Measurements from ENCODE around the gene KIF23. TPM values are rescaled to one million over a fixed set of nuclear protein-coding genes. Genes with fewer than 3 reads are reported as not detected.
"Not testable (repeated sequence)": the region's sequence is repeated elsewhere in the genome, so short reads cannot be mapped to it uniquely, and the experiment has no call there.

Gene KIF23
- polyA plus RNA-seq, 3 donors, result 1.5 to 8.1 (median 1.8) TPM

GRCh38 chr15:69444686-69445085 is 30.5 kb downstream of the KIF23 start:
- Mint-ChIP-seq H3K36me3 (peaks cover 34 to 56% of the 10 kb centered on the region in 2 donors), H3K4me3 (no peak overlapping the region), H3K9me3 (no peaks in the 10 kb centered on the region), H3K27ac (peak overlapping the region in 1 of 7 donors; percentile 66), H3K4me1 (peaks cover 15% of the 10 kb centered on the region), H3K27me3 (ENCODE audit: low read depth in 3 of 3) (peaks cover 0 to 2% (median 0%) of the 10 kb centered on the region in 3 donors)
- Histone ChIP-seq H3K4me3 (replicated peaks in 1 of 3; ENCODE audit: low read depth in 2 of 3, low read length in 3 of 3) (no peak overlapping the region), H4K20me1 (ENCODE audit: insufficient read depth, low read length) (no peaks in the 10 kb centered on the region), H3K4me1 (ENCODE audit: control insufficient read depth in 1 of 2, insufficient read depth in 2 of 2, low read length in 2 of 2) (peaks cover 7 to 14% of the 10 kb centered on the region in 2 donors), H3K4me2 (replicated peaks; ENCODE audit: extremely low read depth, low read length, poor library complexity, severe bottlenecking) (no peak overlapping the region), H3K9ac (ENCODE audit: insufficient read depth, low read length, poor library complexity, severe bottlenecking) (no peak overlapping the region), H3K79me2 (ENCODE audit: insufficient read depth, low read length) (peaks cover 20% of the 10 kb centered on the region), H3K27ac (ENCODE audit: low read depth in 1 of 2, low read length in 2 of 2) (no peak overlapping the region), H3K27me3 (ENCODE audit: control insufficient read depth in 2 of 2, insufficient read depth in 2 of 2, low read length in 2 of 2) (no peaks in the 10 kb centered on the region), H3K9me3 (replicated peaks in 1 of 2; ENCODE audit: control insufficient read depth in 1 of 2, insufficient read depth in 1 of 2, low read length in 2 of 2) (no peaks in the 10 kb centered on the region), H2AFZ (ENCODE audit: insufficient read depth, low read depth, low read length, poor library complexity, severe bottlenecking) (no peak overlapping the region), H3K36me3 (replicated peaks in 1 of 2; ENCODE audit: control insufficient read depth in 1 of 2, insufficient read depth in 2 of 2, low read length in 2 of 2) (peaks cover 29 to 63% of the 10 kb centered on the region in 2 donors)
- DNase-seq, result no peak
- no peak for TF ChIP-seq CTCF (IDR thresholded peaks at IDR 0.05)
- WGBS (ENCODE audit: insufficient coverage), result 98% methylated on average over 6 of the region's 7 CpGs
- intact Hi-C loops (cut with micrococcal nuclease), result no loop called here

- Mint-ChIP-seq H3K27me3 (ENCODE audit: low read depth in 3 of 3) (peaks cover 0 to 2% (median 0%) of the 10 kb centered on the region in 3 donors), H3K4me3 (no peak overlapping the region), H3K36me3 (peaks cover 34 to 46% of the 10 kb centered on the region in 2 donors), H3K9me3 (no peaks in the 10 kb centered on the region), H3K4me1 (peaks cover 13% of the 10 kb centered on the region), H3K27ac (no peak overlapping the region)
- DNase-seq, result no peak
- Histone ChIP-seq H3K9me3 (replicated peaks in 1 of 2; ENCODE audit: control insufficient read depth in 1 of 2, insufficient read depth in 1 of 2, low read length in 2 of 2) (no peaks in the 10 kb centered on the region), H3K4me1 (ENCODE audit: control insufficient read depth in 1 of 2, insufficient read depth in 2 of 2, low read length in 2 of 2) (peaks cover 5 to 9% of the 10 kb centered on the region in 2 donors), H3K27ac (ENCODE audit: low read depth in 1 of 2, low read length in 2 of 2) (no peak overlapping the region), H3K79me2 (ENCODE audit: insufficient read depth, low read length) (peaks cover 6% of the 10 kb centered on the region), H3K9ac (ENCODE audit: insufficient read depth, low read length, poor library complexity, severe bottlenecking) (no peak overlapping the region), H3K27me3 (ENCODE audit: control insufficient read depth in 2 of 2, insufficient read depth in 2 of 2, low read length in 2 of 2) (no peaks in the 10 kb centered on the region), H4K20me1 (ENCODE audit: insufficient read depth, low read length) (no peaks in the 10 kb centered on the region), H3K4me3 (replicated peaks in 1 of 3; ENCODE audit: low read depth in 2 of 3, low read length in 3 of 3) (no peak overlapping the region), H2AFZ (ENCODE audit: insufficient read depth, low read depth, low read length, poor library complexity, severe bottlenecking) (no peak overlapping the region), H3K36me3 (replicated peaks in 1 of 2; ENCODE audit: control insufficient read depth in 1 of 2, insufficient read depth in 2 of 2, low read length in 2 of 2) (peaks cover 29 to 50% of the 10 kb centered on the region in 2 donors), H3K4me2 (replicated peaks; ENCODE audit: extremely low read depth, low read length, poor library complexity, severe bottlenecking) (no peak overlapping the region)
- no peak for TF ChIP-seq CTCF (IDR thresholded peaks at IDR 0.05)
- 100% methylated on average over 1 of the region's 2 CpGs for WGBS (ENCODE audit: insufficient coverage)
- intact Hi-C loops (cut with micrococcal nuclease), result no loop called here
These were observed 32.8 kb downstream of the KIF23 start for GRCh38 chr15:69446953-69447352.

GRCh38 chr15:69450221-69450620 is 36.1 kb downstream of the KIF23 start:
- peaks cover 30 to 45% of the 10 kb centered on the region in 2 donors for H3K36me3 ChIP-seq (replicated peaks in 1 of 2; ENCODE audit: control insufficient read depth in 1 of 2, insufficient read depth in 2 of 2, low read length in 2 of 2)
- DNase-seq; H2AFZ ChIP-seq (ENCODE audit: insufficient read depth, low read depth, low read length, poor library complexity, severe bottlenecking); H3K4me3 Mint-ChIP-seq; H3K9me3 Mint-ChIP-seq; H3K4me2 ChIP-seq (replicated peaks; ENCODE audit: extremely low read depth, low read length, poor library complexity, severe bottlenecking); H3K9ac ChIP-seq (ENCODE audit: insufficient read depth, low read length, poor library complexity, severe bottlenecking); H3K27ac ChIP-seq (ENCODE audit: low read depth in 1 of 2, low read length in 2 of 2); H3K27me3 Mint-ChIP-seq (ENCODE audit: low read depth in 3 of 3); H3K4me3 ChIP-seq (replicated peaks in 1 of 3; ENCODE audit: low read depth in 2 of 3, low read length in 3 of 3); H3K27ac Mint-ChIP-seq; intact Hi-C loops (cut with micrococcal nuclease); H3K9me3 ChIP-seq (replicated peaks in 1 of 2; ENCODE audit: control insufficient read depth in 1 of 2, insufficient read depth in 1 of 2, low read length in 2 of 2); H3K27me3 ChIP-seq (ENCODE audit: control insufficient read depth in 2 of 2, insufficient read depth in 2 of 2, low read length in 2 of 2): not testable (repeated sequence)
- peaks cover 29 to 36% of the 10 kb centered on the region in 2 donors for H3K4me1 ChIP-seq (ENCODE audit: control insufficient read depth in 1 of 2, insufficient read depth in 2 of 2, low read length in 2 of 2)
- Mint-ChIP-seq H3K4me1 (peaks cover 32% of the 10 kb centered on the region), H3K36me3 (peaks cover 28 to 37% of the 10 kb centered on the region in 2 donors)
- peaks cover 27% of the 10 kb centered on the region for H4K20me1 ChIP-seq (ENCODE audit: insufficient read depth, low read length)
- 100% methylated on average over 1 of the region's 4 CpGs for WGBS (ENCODE audit: insufficient coverage)
- peaks cover 26% of the 10 kb centered on the region for H3K79me2 ChIP-seq (ENCODE audit: insufficient read depth, low read length)
